G401.6 (cell line): ENCODE results near the gene CALN1.
"Not testable (repeated sequence)": the region's sequence is repeated elsewhere in the genome, so short reads cannot be mapped to it uniquely, and the experiment has no call there.

Experiments used
- FAIRE-seq: peaks from 2 replicates; lab custom pipeline; 2012; peaks lifted over from hg19 to GRCh38; lab: Jason Lieb, UNC

The CALN1 gene

GRCh38 chr7:71860572-71860971, 551.6 kb downstream of the CALN1 start:
- FAIRE-seq, result no peak

GRCh38 chr7:71857338-71857737, 554.8 kb downstream of the CALN1 start:
- FAIRE-seq, result no peak

GRCh38 chr7:71854546-71855397, 557.4 kb downstream of the CALN1 start:
- no peak for FAIRE-seq

- FAIRE-seq, result no peak
Observed at GRCh38 chr7:71851776-71852498, 560.2 kb downstream of the CALN1 start.

- FAIRE-seq, result no peak
Observed at GRCh38 chr7:71846160-71846559, 566.0 kb downstream of the CALN1 start.

GRCh38 chr7:71843676-71844075, 568.5 kb downstream of the CALN1 start:
- FAIRE-seq, result no peak

GRCh38 chr7:71842786-71843185, 569.4 kb downstream of the CALN1 start:
- FAIRE-seq, result no peak

GRCh38 chr7:71842381-71842780, 569.8 kb downstream of the CALN1 start:
- no peak for FAIRE-seq

- FAIRE-seq, result no peak
Observed at GRCh38 chr7:71835056-71835455, 577.1 kb downstream of the CALN1 start.

GRCh38 chr7:71829515-71829914, 582.6 kb downstream of the CALN1 start:
- FAIRE-seq, result no peak

- FAIRE-seq, result no peak
Observed at GRCh38 chr7:71828361-71828760, 583.8 kb downstream of the CALN1 start.

GRCh38 chr7:71826141-71826540, 586.0 kb downstream of the CALN1 start:
- FAIRE-seq, result no peak

GRCh38 chr7:71824006-71824760, 588.0 kb downstream of the CALN1 start:
- no peak for FAIRE-seq

- FAIRE-seq, result not testable (repeated sequence)
Observed at GRCh38 chr7:71822406-71822805, 589.7 kb downstream of the CALN1 start.

GRCh38 chr7:71817916-71818315, 594.2 kb downstream of the CALN1 start:
- no peak for FAIRE-seq

GRCh38 chr7:71808115-71808514, 604.0 kb downstream of the CALN1 start:
- peak; percentile 60 for FAIRE-seq

- FAIRE-seq, result no peak
Observed at GRCh38 chr7:71804256-71804655, 607.9 kb downstream of the CALN1 start.

GRCh38 chr7:71801976-71802375, 610.2 kb downstream of the CALN1 start:
- no peak for FAIRE-seq

GRCh38 chr7:71800321-71800720, 611.8 kb downstream of the CALN1 start:
- no peak for FAIRE-seq

- FAIRE-seq, result no peak
Observed at GRCh38 chr7:71795410-71795809, 616.7 kb downstream of the CALN1 start.

- no peak for FAIRE-seq
Observed at GRCh38 chr7:71793251-71793650, 618.9 kb downstream of the CALN1 start.

- no peak for FAIRE-seq
Observed at GRCh38 chr7:71787513-71787912, 624.6 kb downstream of the CALN1 start.

- FAIRE-seq, result no peak
Observed at GRCh38 chr7:71785216-71785615, 626.9 kb downstream of the CALN1 start.
